IPS-NIHi11 (cell line): Measurements from ENCODE around the gene OR51L1.
A peak's percentile ranks its signal among the peaks of the same experiment; 100 is the strongest.
"Not testable (repeated sequence)": the region's sequence is repeated elsewhere in the genome, so short reads cannot be mapped to it uniquely, and the experiment has no call there.

Experiments
- DNase-seq: peaks from one replicate; pipeline ENCODE4 v3.0.0; 2012; ENCODE audit warnings: mixed read lengths, low spot score

The OR51L1 gene, protein sequence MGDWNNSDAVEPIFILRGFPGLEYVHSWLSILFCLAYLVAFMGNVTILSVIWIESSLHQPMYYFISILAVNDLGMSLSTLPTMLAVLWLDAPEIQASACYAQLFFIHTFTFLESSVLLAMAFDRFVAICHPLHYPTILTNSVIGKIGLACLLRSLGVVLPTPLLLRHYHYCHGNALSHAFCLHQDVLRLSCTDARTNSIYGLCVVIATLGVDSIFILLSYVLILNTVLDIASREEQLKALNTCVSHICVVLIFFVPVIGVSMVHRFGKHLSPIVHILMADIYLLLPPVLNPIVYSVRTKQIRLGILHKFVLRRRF

DNA sequence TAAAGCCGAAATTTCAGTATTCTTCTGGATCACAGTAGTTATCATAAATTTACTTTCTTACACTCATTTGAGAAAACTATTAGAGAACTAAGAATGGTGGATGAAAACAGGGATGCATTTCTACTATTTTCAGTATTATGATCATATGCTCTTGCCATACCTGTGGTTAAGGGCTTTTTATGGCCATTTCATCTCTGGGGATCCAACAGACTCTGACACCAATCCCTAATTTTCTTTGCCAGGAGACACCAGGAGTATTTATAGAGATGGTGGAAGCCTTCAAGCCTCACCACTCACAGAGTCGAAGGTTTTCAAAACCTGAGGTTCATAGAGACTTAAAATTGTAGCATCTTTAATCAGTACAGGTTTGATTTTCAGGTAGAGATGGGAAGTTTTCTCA, at the start of gene OR51L1:
TSS of gene OR51L1 (plus strand) at position 301 of the 400 bp plus-strand sequence. CDS start 4,132 bp downstream, outside the sequence.
- no peak for DNase-seq

DNA sequence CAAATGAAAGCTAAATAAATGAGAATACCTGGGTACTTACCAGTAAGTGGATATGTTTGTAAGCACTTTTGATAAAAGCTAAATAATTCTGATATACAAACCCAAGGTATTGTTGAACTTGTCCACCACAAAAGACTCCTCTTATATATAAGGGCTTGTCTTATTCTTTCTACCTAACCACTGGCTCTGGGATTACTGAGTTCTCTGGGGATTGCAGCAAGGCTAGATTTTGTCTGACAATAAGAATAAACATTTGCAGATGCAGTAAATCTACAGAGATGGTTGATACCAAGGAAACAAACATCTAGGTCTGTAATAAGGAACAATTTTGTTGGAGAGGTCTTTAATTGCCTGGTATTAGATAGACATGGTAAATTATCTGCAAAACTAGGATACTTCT, 47.1 kb upstream of the OR51L1 start, which contains the start of gene OR51A4:
TSS of gene OR51A4 (minus strand) at position 101 of the 400 bp plus-strand sequence. CDS start 505 bp downstream, outside the sequence.
- DNase-seq, result no peak

DNA sequence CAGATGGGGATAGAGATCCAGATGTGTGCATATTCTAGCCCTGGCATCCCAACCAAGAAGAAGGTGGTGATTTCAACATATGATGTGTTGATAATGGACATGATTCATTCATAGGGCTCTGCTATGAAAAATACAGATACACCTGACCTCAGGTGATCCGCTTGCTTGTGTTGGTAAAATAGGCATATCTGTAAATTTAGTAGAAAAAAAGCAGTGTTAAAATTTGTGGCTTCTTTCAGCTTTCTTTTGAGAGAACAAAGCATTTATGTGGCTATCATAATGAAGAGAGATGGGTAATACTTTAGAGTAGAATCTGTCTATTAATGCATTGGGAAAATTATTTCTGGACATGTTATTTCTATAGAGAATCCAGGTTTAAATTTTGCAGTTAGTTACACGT, 39.0 kb upstream of the OR51L1 start, which contains the start of gene OR51A2:
TSS of gene OR51A2 (minus strand) at position 101 of the 400 bp plus-strand sequence. CDS start at position 101, 0 bp downstream.
- not testable (repeated sequence) for DNase-seq

GRCh38 chr11:4957396-4957795, 37.3 kb upstream of the OR51L1 start:
- no peak for DNase-seq

GRCh38 chr11:4960877-4961276, 33.8 kb upstream of the OR51L1 start:
- DNase-seq, result no peak

DNA sequence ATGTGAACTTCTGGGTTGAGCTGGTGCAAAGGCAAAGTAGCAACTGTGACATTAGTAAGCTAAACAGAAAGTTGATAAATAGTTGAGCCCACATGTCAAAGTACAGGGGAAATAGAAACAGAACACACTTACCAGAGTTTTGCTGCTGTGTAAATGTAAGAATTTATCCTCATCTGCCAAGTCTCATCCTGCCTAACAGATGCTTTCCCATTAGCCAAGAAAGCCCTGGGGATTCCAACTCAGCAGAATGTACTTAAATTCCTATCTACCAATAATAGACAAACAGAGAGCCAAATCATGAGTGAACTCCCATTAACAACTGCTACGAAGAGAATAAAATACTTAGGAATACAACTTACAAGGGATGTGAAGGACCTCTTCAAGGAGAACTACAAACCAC, 31.8 kb upstream of the OR51L1 start:
- DNase-seq, result no peak

DNA sequence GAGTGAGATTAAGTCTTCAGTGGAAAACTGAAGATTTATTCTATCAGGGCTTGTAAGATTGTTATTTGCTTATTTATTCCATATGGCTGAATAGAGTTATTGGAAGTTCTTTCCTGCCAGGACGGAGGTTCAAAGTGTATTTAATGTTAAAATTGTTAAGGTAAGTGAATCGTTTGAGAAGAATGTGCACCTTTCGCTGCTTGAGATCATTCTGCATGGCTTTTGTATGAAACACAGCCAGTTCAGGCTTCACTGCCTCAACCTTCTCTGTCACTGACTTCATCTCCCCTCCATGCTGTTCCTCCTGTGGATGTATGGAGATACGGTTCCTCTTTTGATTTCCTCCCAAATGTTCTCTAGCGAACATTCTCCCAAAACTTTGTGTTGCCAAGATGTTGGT, 19.2 kb upstream of the OR51L1 start:
- DNase-seq, result no peak

- no peak for DNase-seq
These were observed 15.6 kb upstream of the OR51L1 start for GRCh38 chr11:4979036-4979435.

- DNase-seq, result no peak
These were observed 12.0 kb upstream of the OR51L1 start for GRCh38 chr11:4982678-4983077.

DNA sequence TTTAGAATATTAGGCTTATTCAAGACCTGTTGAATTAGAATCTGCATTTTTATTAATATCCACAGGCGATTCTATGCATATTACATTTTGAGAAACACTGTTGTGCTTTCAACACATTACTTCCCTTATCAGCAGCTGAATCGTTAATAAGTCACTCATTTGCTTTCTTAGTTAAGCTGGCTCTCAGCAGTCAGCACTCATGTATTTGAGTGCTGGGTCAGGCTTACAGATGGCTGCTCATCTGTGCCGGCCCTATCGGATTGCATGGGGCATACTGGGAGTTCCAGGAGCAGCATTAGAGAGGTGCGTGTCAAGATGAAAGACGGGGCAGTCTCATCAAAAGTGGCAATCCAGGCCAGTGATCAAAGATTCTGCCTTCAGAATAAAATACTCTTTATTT, 10.8 kb upstream of the OR51L1 start:
- DNase-seq, result no peak

GRCh38 chr11:4991060-4991459, 3.6 kb upstream of the OR51L1 start:
- no peak for DNase-seq

DNA sequence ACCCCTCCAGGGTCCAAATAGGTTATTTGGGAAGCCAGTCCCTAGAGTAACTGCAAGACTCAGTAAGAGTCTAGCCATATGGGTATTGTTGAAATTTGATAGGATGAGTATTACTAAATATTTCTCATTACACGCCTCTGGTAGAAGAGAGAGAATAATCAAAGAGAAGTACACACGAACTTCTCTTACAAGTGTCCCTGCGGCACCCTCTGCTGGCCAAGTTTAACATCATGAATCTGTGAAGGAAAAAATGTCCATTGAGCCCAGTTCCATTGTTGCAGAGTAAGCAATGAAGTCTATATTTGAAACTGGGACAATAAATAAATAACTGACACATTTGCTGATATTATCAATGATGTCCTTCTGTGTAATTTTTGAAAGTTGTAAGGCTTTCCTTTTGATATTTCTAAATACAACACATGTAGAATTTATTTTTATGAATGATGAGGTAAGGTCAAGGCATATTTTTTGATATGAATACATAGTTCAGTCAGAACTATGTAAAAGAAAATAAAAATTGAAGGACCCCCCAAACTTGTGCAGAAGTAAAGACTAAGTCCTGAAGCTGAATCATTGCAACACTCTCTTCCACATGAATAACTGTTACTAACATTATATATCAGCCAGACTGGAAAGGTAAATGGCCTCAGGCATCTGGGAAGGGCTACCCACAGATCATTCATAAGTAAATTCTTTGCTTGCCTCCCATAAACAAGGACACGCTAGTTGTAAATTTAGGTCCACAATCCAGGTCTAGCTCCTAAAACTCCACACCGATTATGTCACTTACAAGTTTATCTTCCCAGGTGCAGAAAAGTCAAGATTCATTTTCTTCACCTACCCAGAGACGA, 10.0 kb downstream of the OR51L1 start:
- peak; percentile 30 for DNase-seq

GRCh38 chr11:5007561-5007960, 12.9 kb downstream of the OR51L1 start:
- peak; percentile 7 for DNase-seq

DNA sequence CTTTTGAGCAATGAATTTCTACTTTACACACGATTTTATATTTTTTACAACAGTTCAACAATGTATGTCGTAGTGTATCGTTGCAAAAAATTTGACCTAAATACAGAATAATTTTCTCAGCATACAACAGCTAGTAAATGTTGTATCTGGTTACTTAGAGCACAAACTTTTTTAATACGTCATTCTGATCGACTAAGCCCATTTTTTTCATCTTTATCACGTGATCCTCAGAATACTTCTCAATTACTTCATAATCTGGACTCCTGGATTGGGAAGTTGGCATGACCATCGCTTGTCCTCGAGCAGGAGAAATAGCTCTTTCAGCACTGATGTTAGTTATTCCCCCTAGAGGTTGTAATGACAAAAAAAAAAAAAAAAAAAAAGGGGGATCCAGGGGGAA, 16.6 kb downstream of the OR51L1 start:
- DNase-seq, result no peak

DNA sequence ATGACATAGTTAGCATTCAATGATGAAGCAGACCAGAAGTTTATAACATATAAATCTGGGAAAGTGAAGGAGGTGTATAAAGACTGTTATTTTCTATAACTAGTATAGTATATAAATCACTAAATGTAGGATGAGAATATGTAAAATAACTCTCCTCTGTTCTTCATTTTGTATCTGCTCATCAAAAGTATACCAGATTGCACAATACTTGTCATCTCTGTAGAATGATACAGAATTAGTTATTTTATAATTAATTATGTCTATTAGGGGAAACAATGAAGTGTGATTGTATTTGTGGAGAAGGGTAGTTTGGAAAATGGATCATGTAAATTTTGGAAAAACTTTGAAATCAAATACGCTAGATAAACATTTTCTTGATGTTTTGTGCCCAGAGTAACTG, 18.4 kb downstream of the OR51L1 start:
- DNase-seq, result no peak

GRCh38 chr11:5021996-5022395, 27.3 kb downstream of the OR51L1 start:
- no peak for DNase-seq

DNA sequence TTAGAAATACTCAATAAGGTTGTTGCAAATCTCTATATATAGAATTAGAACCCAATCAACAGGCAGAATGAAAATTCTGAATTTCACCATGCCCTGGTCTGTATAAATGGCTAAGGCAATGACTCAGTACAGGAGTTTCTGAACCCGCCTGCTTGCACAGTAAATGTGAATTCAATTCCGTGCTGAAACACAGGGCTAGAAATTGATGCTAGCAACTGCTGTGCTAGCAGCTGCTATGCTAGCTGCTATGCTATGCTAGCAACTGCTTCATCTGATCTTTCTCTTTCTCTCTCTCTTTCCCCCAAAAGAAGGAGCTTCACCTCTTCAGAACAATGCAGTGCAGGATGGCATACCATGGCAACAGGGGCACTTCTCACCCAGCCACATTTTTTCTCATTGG, 42.0 kb downstream of the OR51L1 start:
- no peak for DNase-seq

DNA sequence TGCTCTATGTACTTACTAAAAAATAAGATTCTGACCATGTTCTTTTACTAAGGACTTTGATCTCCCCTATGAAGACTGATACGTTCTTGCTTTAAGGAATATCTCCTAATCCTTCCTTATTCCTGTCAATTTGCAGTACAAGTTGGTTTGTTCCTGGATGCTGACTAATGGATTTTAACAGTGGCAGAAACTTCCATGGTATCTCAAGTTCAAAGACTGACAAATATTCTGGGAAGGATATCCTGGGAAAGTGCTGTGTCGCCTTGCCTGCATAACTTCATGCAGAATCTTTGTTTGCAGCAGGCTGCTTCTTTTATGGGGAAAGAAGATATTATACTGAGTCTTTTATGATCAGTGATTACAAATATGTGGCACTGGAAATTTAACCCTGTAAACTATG, 43.3 kb downstream of the OR51L1 start:
- DNase-seq, result no peak

GRCh38 chr11:5038341-5038740, 43.7 kb downstream of the OR51L1 start:
- DNase-seq, result no peak

- no peak for DNase-seq
These were observed 46.2 kb downstream of the OR51L1 start for GRCh38 chr11:5040876-5041275.

GRCh38 chr11:5042091-5042490, 47.4 kb downstream of the OR51L1 start:
- DNase-seq, result no peak

DNA sequence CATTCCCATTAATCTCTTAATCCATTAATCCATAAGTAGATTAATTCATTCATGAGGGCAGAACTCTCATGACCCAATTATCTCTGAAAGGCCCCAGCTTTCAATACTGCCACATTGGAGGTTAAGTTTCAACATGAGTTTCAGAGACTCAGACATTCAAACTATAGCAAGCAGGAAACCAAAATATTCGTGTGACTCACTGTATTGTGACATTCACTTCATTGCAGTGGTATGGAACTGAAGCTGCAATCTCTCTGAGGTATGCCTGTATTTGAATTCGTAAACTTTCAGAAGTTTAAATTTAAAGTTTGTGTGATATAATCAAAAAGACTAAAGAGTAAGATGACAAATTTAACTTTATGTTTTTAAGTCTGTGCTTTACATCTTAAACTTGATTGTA, 48.7 kb downstream of the OR51L1 start:
- DNase-seq, result no peak

DNA sequence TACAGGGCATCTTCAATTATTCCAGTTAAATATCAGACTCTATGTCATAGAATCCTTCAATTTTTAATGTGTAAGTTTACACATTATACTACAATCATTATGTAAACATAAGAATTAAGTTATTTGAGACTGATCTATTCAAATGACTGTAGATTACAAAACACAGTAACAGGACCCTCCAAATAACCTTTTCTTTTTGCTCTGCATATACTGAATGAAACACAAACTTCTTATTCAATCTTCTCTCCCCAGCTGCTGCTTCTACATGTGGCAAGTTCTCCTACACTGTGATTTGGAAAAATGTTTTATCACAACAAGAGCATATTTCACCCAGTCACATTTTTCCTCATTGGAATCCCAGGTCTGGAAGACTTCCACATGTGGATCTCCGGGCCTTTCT, 51.6 kb downstream of the OR51L1 start, which contains the start of gene OR52J3:
TSS of gene OR52J3 (plus strand) at position 301 of the 400 bp plus-strand sequence. CDS start at position 301, 0 bp downstream.
- DNase-seq, result no peak
